ENCODE measurements around the gene SLFN14. TPM values are rescaled to one million over a fixed set of nuclear protein-coding genes. Genes with fewer than 3 reads are reported as not detected.

The SLFN14 gene
- total RNA-seq, result not detected in 2 replicates

DNA sequence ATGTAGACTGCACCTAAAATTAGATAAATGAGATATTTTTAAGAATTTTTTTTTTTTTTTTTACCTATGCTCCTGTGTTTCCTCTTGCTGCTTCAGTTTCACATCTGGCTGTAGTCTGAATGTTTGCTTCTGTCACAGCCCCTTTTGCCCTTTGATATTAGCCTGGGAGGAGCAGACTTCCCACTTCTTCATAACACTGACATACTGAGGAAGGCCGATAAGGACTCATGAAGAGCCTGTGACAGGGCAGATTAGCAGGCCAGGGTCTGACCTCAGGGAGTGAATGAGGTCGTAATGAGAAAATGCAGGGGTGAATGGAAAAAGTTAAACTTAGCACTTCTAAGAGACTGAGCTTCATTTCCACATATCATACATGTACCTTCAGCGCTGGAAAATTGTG, at the start of gene SLFN14:
Gene SLFN14, minus strand, starts transcription at position 117 of the 400 bp plus-strand sequence. CDS start 2,757 bp downstream, outside the sequence.

DNA sequence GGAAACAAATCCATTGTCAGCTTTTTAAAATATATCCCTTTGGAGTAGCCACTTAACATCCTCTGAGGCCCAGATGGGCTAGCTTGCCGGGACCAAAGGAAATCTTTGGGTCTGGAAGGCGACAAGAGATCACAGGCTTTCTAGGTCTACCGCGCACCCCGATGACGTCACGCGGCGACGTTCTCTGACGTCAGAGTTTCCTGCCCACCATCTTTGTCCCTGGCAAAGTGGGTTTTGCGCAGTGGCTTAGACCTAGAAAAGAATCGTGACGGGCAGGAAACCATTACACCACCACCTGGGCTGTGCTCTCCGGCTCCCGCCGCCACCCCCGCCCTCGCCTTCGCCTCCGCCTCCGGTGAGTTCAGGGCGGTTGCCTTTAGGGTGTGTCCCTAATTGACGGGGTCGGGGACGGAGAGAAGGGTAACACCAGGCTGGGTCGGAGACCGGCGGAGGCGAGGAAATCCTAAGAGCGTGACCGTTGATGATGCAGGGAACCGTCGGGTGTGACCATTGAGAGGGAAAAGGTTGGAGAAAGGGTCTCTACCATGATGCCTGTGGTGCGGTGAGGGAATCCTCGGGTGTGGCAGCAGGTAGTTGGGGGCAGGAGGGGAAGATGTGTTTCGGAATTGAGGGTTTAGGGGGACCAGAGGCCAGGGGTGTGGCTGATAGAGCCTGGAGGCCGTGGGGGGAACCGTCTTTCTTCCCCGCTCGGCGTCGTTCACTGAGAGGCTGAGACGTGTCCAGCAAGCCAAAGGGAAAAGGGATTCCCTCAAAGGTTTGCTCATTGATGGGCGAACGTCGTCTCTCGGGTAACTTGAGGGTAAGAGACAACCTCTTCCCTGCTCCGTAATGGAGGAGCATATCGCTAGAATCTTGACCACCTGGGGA, 26.7 kb upstream of the SLFN14 start, which contains the start of gene AP2B1:
Gene AP2B1, plus strand, starts transcription at position 249 of the 888 bp plus-strand sequence. CDS start 6,709 bp downstream, outside the sequence.

DNA sequence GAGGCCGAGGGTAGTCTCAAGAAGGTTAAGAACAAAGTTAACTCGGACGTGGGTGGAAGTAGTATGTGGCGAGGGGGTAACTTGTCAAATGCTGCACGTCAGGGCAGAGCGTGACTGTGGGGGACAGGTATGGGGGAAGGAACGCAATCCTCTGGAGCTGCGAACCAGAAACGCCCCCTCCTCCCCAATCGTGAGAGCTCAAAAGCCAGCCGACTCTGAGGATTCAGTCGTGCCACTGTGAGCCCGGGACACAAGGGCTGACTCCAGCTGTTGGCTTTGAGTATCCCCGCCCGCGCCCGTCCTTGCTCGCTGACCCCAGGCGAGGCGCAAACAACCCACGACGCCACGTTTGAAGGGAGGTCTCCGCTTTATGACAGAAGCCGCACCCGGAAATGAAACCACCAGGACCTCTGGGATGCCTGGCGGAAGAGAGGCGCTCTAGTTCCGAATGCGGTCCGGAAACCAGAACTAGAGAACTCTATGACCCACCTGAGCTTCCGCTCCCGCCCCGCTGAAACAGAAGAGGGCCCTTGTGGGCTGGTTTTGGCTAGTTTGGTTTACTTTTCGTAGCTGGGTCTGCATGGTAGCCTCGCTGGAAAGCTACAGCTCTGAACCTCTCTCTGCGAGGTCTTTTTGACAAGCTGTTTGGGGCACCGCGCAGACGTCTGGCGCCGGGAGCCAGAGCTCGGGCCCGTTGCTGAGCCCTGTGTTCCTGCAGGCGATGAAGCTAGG, 17.7 kb upstream of the SLFN14 start, which contains the start of gene PEX12:
Gene PEX12, minus strand, starts transcription at position 375 of the 732 bp plus-strand sequence. CDS start 550 bp downstream, outside the sequence.

DNA sequence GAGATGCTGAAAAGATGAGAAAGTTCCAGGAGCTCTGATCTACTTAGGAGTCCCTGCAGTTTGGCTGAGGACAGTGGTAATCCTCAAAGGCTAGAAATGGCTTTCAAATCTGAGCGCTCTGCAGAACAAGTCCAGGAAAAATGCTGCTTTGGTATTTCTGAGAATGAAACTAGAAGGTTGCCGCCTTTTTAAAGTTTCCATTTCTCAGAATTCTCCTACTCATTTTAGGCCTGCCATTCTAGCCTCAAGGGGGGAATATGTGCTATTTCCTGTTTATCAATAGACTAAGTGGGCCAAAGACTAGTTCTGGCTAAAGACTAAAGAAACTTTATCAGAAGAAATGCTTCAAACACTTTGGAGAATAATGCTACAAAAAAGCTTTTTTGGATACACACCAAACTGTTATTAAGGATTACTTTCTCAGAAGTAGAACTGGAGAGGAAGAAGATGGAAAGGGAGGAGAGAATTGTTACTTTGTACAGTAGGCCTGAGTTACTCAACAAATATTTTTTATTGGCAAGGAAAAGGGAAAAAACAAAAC, 22.9 kb downstream of the SLFN14 start, which contains the start of gene SLFN12L:
Gene SLFN12L, minus strand, starts transcription at position 78 of the 541 bp plus-strand sequence. CDS start 15,314 bp downstream, outside the sequence.

Other genes starting within 250 kb of the SLFN14 start
- 1.6 and 6.5 TPM in 2 replicates for gene SLFN11, start 187.2 kb downstream of the SLFN14 start, total RNA-seq
- 1.4 and 5.5 TPM in 2 replicates for gene SLFN12, start 128.3 kb downstream of the SLFN14 start, total RNA-seq
- 0.68 and 1.9 TPM in 2 replicates for gene SLFN13, start 112.1 kb downstream of the SLFN14 start, total RNA-seq
- under 0.01 and 0.14 TPM in 2 replicates for gene SLFN12L, start 23.1 kb downstream of the SLFN14 start, total RNA-seq
- 4.1 and 4.5 TPM in 2 replicates for gene PEX12, start 17.8 kb upstream of the SLFN14 start, total RNA-seq
- gene AP2B1, start 26.5 kb upstream of the SLFN14 start, total RNA-seq, result 63.6 and 80.7 TPM in 2 replicates
- 0.57 and 0.68 TPM in 2 replicates for gene RASL10B, start 170.8 kb upstream of the SLFN14 start, total RNA-seq
- under 0.01 and 0.07 TPM in 2 replicates for gene GAS2L2, start 192.4 kb upstream of the SLFN14 start, total RNA-seq
- not detected in 2 replicates for gene C17orf50, start 200.1 kb upstream of the SLFN14 start, total RNA-seq
- gene MMP28, start 234.8 kb upstream of the SLFN14 start, total RNA-seq, result 31.8 and 151 TPM in 2 replicates
- gene TAF15, start 248.7 kb upstream of the SLFN14 start, total RNA-seq, result 68.0 and 178 TPM in 2 replicates